SKM-1 treated with dmso at 0.1 percent for 144 hours (cell line): ENCODE data around the gene TMEM38A.
"Not testable (repeated sequence)": the region's sequence is repeated elsewhere in the genome, so short reads cannot be mapped to it uniquely, and the experiment has no call there.

ENCODE experiments used
- DNase-seq: peaks from one replicate; lab custom pipeline; 2025; ENCODE audit not compliant: unreplicated experiment; lab: John Stamatoyannopoulos, UW

The TMEM38A gene

GRCh38 chr19:16673839-16674238 is 12.9 kb downstream of the TMEM38A start:
- not testable (repeated sequence) for DNase-seq

DNA sequence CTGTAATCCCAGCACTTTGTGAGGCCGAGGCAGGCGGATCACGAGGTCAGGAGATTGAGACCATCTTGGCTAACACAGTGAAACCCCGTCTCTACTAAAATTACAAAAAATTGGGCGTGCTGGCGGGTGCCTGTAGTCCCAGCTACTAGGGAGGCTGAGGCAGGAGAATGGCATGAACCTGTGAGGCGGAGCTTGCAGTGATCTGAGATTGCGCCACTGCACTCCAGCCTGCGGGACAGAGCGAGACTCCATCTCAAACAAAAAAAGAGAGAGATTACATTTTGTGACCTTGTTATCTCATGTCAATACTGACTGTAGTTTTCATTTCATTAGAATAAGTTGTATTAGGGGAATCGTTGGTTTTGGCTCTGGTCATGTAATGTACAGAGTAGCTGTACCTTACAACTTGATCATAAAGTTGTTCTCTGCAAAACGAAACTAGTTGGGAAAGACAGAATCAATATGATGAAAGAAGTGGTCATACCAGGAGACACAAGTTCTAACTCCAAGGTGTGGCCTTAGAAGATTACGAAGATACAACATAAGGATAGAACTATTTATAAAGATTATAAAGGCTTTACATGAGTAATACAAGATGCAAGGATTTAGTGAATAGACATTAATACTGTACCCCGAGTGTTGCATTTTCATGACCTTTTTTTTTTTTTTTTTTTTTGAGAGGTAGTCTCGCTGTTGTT is 15.3 kb downstream of the TMEM38A start:
- DNase-seq, result no peak

- peak; percentile 13 for DNase-seq
Observed at GRCh38 chr19:16677055-16677454, 16.1 kb downstream of the TMEM38A start.

- no peak for DNase-seq
Observed at GRCh38 chr19:16678498-16678897, 17.6 kb downstream of the TMEM38A start.

- DNase-seq, result no peak
Observed at GRCh38 chr19:16679811-16680210, 18.9 kb downstream of the TMEM38A start.

DNA sequence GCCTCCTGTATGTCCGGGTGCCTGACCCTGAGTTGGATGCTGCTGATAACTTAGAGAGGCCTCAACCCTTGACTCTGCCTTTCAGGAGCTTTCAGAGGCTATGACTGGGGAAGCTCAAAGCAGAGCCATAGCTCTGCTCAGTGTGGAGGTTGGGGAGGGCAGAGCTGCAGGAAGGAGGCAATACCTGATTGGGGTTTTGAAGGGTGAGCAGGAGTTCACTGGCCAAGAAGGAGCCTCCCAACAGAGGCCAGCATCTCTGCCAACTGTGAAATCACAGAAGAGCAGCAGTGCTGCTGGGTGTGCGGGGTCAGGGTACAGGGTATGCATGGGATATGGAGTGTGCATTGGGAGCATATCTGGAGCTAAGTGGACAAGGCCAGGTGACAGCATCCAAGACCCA is 21.6 kb downstream of the TMEM38A start:
- DNase-seq, result no peak

DNA sequence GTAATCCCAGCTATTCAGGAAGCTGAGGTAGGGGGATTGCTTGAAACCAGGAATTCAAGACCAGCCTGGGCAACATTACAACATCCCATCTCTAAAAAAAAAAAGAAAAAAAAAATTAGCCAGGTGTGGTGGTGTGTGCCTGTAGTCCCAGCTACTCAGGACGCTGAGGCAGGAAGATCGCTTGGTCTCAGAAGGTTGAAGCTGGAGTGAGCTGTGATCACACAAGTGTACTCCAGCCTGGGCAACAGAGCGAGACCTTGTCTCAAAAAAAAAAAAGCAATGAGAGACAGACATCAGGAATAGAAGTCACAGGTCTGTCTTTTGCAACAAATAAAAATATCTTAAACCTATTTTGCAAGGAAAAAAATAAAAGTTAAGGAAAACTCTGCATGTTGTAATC is 23.3 kb downstream of the TMEM38A start:
- DNase-seq, result no peak

DNA sequence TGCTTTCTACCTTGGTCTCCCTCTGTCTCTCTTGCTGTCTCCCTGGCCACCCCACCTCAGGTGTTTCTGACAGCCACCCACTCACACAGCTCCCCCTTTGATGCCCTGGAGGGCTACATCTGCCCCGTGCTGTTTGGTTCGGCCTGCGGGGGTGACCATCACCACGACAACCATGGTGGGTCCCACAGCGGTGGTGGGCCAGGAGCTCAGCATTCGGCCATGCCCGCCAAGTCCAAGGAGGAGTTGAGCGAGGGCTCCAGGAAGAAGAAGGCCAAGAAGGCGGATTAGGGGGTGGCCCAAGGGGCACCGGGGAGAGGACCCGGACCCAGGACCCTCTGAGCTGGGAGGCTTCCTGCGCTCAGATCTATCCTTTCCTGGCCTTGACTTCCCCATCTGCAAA is 27.1 kb downstream of the TMEM38A start:
- no peak for DNase-seq

- no peak for DNase-seq
Observed at GRCh38 chr19:16698914-16699313, 38.0 kb downstream of the TMEM38A start.

- DNase-seq, result peak; percentile 50
Observed at GRCh38 chr19:16702123-16702522, 41.2 kb downstream of the TMEM38A start.

DNA sequence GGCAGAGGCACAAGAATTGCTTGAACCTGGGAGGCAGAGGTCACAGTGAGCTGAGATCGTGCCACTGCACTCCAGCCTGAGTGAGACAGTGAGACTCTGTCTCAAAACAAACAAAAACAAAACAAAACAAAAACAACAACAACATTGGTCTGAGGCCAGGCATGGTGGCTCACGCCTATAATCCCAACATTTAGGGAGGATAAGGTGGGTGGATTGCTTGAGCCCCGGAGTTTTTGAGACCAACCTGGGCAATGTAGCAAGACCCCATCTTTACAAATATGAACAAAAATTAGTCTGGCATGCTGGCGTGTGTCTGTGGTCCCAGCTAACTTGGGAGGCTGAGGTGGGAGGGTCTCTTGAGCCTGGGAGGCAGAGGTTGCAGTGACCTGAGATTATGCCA is 42.7 kb downstream of the TMEM38A start:
- DNase-seq, result no peak

- not testable (repeated sequence) for DNase-seq
Observed at GRCh38 chr19:16710870-16711269, 49.9 kb downstream of the TMEM38A start.

- not testable (repeated sequence) for DNase-seq
Observed at GRCh38 chr19:16712295-16712694, 51.4 kb downstream of the TMEM38A start.

- peak; percentile 48 for DNase-seq
Observed at GRCh38 chr19:16714702-16715287, 53.9 kb downstream of the TMEM38A start.

DNA sequence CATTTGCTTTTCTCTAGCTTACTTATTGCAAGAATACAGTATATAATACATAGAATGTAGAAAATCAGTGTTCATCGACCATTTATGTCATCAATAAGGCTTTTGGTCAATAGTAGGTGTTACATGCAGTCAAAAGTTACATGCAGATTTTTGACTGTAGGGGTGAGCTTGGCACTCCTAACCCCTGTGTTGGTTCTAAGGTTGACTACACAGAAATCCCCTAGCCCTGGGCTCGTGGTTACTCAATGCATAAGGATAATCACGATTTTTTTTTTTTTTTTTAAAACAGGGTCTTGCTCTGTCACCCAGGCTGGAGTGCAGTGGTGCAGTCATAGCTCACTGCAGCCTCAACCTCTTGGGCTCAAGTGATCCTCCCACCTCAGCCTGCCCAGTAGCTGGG is 54.7 kb downstream of the TMEM38A start:
- no peak for DNase-seq

DNA sequence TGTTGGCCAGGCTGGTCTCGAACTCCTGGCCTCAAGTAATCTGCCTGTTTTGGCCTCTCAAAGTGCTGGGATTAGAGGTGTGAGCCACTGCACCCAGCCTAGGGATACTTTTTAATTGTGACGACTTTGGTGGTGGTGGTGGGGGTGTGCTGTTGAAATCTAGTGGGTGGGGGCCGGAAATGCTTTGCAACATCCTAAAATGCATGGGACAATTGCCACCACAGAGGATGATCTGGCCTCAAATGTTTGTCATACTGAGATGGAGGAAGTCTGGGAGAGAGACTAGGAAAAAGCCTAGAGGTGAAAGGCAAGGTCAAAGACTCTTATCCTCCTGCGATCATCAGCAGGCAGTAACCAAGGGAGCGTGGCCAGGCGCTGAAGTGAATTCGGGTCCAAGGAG is 60.1 kb downstream of the TMEM38A start:
- peak; percentile 56 for DNase-seq

DNA sequence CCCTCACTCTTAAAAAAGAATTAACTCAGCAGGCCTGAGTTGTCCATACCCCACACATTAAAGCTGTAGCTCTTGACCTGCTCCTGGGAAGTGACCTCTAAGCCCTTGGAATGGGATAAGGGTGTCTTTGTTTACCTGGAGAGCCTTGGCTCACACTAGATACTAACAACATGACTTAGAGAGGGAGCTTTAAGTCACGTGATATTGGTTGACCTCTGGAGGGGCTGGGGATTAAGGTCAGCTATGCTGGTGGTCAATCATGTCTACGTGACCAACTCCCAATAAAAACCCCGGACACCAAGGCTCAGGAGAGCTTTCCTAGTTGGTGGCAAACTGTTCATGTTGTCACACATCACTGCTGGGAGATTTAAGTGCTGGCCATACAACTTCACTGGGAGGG is 61.7 kb downstream of the TMEM38A start:
- no peak for DNase-seq

DNA sequence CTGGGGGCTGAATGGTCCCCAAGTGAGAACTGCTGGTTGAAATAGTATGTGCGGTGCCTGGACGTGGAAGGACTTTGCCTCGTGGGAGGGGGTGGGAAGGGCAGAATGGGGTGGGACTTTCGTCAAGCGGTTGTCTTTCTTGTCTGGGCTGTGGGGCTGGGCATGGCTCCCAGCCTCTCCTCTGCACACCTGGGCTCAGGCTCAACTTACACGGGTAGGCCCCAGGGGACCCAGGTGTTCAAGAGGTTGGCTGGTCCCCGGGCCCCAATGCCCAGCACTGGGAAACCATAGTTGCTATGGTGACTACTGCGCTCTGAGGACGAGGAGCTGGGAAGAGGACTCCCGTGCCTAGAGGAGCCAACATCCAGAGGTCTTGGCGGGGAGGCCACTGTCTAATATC is 66.0 kb downstream of the TMEM38A start:
- DNase-seq, result no peak

DNA sequence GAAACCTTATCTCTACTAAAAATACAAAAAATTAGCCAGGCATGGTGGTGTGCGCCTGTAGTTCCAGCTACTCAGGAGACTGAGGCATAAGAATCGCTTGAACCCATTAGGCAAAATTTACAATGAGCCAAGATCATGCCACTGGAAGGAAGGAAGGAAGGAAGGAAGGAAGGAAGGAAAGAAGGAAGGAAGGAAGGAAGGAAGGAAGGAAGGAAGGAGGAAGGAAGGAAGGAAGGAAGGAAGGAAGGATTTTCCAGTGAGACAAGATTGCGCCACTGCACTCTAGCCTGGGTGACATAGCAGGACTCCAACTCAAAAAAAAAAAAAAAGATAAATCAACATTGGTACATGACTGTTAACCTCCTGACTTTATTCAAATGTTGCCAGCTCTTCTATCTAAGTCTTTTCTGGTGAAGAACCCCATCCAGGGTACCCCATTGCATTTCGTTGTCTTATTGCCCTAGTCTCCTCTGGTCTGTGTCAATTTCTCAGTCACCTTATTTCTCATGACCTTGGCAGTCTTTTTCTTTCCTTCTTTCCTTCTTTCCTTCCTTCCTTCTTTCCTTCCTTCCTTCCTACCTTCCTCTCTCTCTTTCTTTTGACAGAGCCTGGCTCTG is 74.8 kb downstream of the TMEM38A start:
- DNase-seq, result not testable (repeated sequence)

- no peak for DNase-seq
Observed at GRCh38 chr19:16736709-16737108, 75.8 kb downstream of the TMEM38A start.

DNA sequence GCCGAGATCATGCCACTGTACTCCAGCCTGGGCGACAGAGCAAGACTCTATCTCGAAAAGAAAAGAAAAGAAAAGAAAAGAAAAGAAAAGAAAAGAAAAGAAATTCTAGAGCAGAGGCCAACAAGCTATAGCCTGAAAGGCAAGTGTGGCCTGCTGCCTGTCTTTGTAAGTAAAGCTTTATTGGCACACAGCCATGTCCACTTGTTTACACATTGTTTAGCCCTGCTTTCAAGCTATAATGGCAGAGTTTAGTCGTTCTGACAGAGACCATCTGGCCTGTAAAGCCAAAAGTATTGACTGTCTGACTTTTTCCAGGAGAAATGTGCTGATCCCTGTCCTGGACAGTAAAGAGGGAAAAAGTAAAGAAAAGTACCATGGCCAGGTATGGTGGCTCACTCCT is 77.0 kb downstream of the TMEM38A start:
- DNase-seq, result no peak

- no peak for DNase-seq
Observed at GRCh38 chr19:16739546-16739945, 78.6 kb downstream of the TMEM38A start.
